Measurements from ENCODE around the gene SPACA9. TPM values are rescaled to one million over a fixed set of nuclear protein-coding genes. Genes with fewer than 3 reads are reported as not detected.

The SPACA9 gene
- total RNA-seq, 1 experiment from 2014 or later: 1.3 TPM

GRCh38 chr9:132866898-132867297 lies 11.8 kb upstream of the SPACA9 start:
- no CpG with 5 or more reads among the region's 8 CpGs for WGBS (ENCODE audit: extremely low coverage, insufficient read length, low lambda C conversion rate)
- Histone ChIP-seq H2BK15ac (ENCODE audit: low read depth, low read length) (no peak overlapping the region), H3K9me3 (ENCODE audit: control insufficient read depth, low read depth, low read length) (no peaks in the 10 kb centered on the region), H3T11ph (ENCODE audit: low read length) (no peak overlapping the region), H3K18ac (ENCODE audit: insufficient read length, low read depth, low read length) (no peak overlapping the region), H2BK5ac (ENCODE audit: insufficient read length, low read length) (no peak overlapping the region), H3K27me3 (ENCODE audit: insufficient read depth, low read length) (no peaks in the 10 kb centered on the region), H3K79me1 (ENCODE audit: insufficient read depth, low read depth, low read length, poor library complexity, severe bottlenecking) (no peaks in the 10 kb centered on the region), H3K27ac (ENCODE audit: insufficient read length, low read depth, low read length) (no peak overlapping the region), H2AFZ (ENCODE audit: low read length) (no peak overlapping the region), H3K14ac (ENCODE audit: insufficient read depth, low read length) (no peak overlapping the region), H4K20me1 (ENCODE audit: control insufficient read depth, insufficient read depth, insufficient read length) (no peaks in the 10 kb centered on the region), H3K4me2 (ENCODE audit: insufficient read depth, insufficient read length, low read length) (no peak overlapping the region), H3K23me2 (ENCODE audit: insufficient read length, low read depth, low read length, poor library complexity, severe bottlenecking) (no peaks in the 10 kb centered on the region), H4K8ac (replicated peaks; ENCODE audit: insufficient read length, low read depth, low read length) (no peak overlapping the region), H4K91ac (ENCODE audit: insufficient read length, low read depth, low read length) (no peak overlapping the region), H2AK5ac (ENCODE audit: insufficient read length, low read length) (no peak overlapping the region), H3K4me1 (ENCODE audit: insufficient read depth, low read length) (no peaks in the 10 kb centered on the region), H3K9ac (ENCODE audit: extremely low read depth, insufficient read length, low read length) (no peak overlapping the region), H2BK120ac (ENCODE audit: low read depth, low read length, poor library complexity, severe bottlenecking) (no peak overlapping the region), H3K56ac (ENCODE audit: insufficient read length, low read depth, low read length) (no peak overlapping the region), H3K4ac (ENCODE audit: low read depth, low read length) (no peak overlapping the region), H3K79me2 (ENCODE audit: insufficient read depth, low read length) (no peaks in the 10 kb centered on the region), H3K23ac (ENCODE audit: insufficient read length, low read depth, low read length) (no peak overlapping the region), H2BK12ac (ENCODE audit: insufficient read length, low read depth, low read length) (no peak overlapping the region), H4K5ac (ENCODE audit: insufficient read length, low read depth, low read length) (no peak overlapping the region), H2BK20ac (ENCODE audit: low read depth, low read length, poor library complexity, severe bottlenecking) (no peak overlapping the region)
- Mint-ChIP-seq H3K27me3 (ENCODE audit: low read depth) (peaks cover 8% of the 10 kb centered on the region), H3K27ac (no peak overlapping the region), H3K4me3 (no peak overlapping the region), H3K36me3 (ENCODE audit: insufficient read depth in 1 of 3, low read depth in 3 of 3) (no peaks in the 10 kb centered on the region), H3K9me3 (no peaks in the 10 kb centered on the region), H3K4me1 (peaks cover 14% of the 10 kb centered on the region in 2 experiments)
- no peak for DNase-seq
- TF ChIP-seq CTCF (conservative IDR thresholded peaks at IDR 0.05): no peak

Data from H9 (cell line).